DOHH2 (cell line): ENCODE measurements around the gene FRYL.

ENCODE experiments used
- H3F3A ChIP-seq: fragments of 200-600 bp; sonication (generic), shearing (Covaris generic); 2 replicates; pipeline ENCODE4 v1.6.0; 2016; ENCODE audit warnings: antibody characterized with exemption, mild to moderate bottlenecking; ENCODE audit not compliant: control insufficient read depth, insufficient read depth
- H3K27ac ChIP-seq: fragments of 200-600 bp; sonication (generic); 2 replicates; pipeline ENCODE4 v1.5.1; 2014; ENCODE audit warnings: low read depth, mild to moderate bottlenecking, low read length, moderate library complexity
- H3K27me3 ChIP-seq: fragments of 200-600 bp; sonication (generic); 2 replicates; pipeline ENCODE4 v1.6.1; 2014; ENCODE audit warnings: mild to moderate bottlenecking, low read length, mixed read lengths; ENCODE audit not compliant: control insufficient read depth
- H3K36me3 ChIP-seq: fragments of 200-600 bp; sonication (generic); 2 replicates; pipeline ENCODE4 v1.6.1; 2014; ENCODE audit warnings: mild to moderate bottlenecking, low read length, moderate library complexity, mixed read lengths; ENCODE audit not compliant: control insufficient read depth
- H3K4me1 ChIP-seq: fragments of 200-600 bp; sonication (generic); 2 replicates; pipeline ENCODE4 v1.6.1; 2014; ENCODE audit warnings: mild to moderate bottlenecking, low read length, mixed read lengths; ENCODE audit not compliant: control insufficient read depth
- H3K4me2 ChIP-seq: fragments of 200-600 bp; sonication (generic); 2 replicates; pipeline ENCODE4 v1.6.0; 2014; ENCODE audit warnings: mild to moderate bottlenecking, low read length, moderate library complexity
- H3K4me3 ChIP-seq: fragments of 200-600 bp; sonication (generic); 2 replicates; pipeline ENCODE4 v1.5.1; 2014; ENCODE audit warnings: mild to moderate bottlenecking, low read length, mixed read lengths
- H3K79me2 ChIP-seq: fragments of 200-600 bp; sonication (generic); 2 replicates; pipeline ENCODE4 v1.6.1; 2014; ENCODE audit warnings: mild to moderate bottlenecking, low read length, mixed read lengths; ENCODE audit not compliant: control insufficient read depth
- H3K9me2 ChIP-seq: fragments of 200-600 bp; sonication (generic); replicated peaks from 2 replicates; pipeline ENCODE4 v1.6.1; 2014; ENCODE audit warnings: mild to moderate bottlenecking, low read length, mixed read lengths; ENCODE audit not compliant: control insufficient read depth
- H3K9me3 ChIP-seq: fragments of 200-600 bp; sonication (generic); 2 replicates; pipeline ENCODE4 v1.6.1; 2014; ENCODE audit warnings: antibody characterized with exemption, low read length, mixed read lengths; ENCODE audit not compliant: control insufficient read depth, insufficient read depth
- H4K20me1 ChIP-seq: fragments of 200-600 bp; sonication (generic); 2 replicates; pipeline ENCODE4 v1.6.0; 2014; ENCODE audit warnings: low read depth, mild to moderate bottlenecking, antibody characterized with exemption, low read length, moderate library complexity; ENCODE audit not compliant: control insufficient read depth, insufficient read depth
- CTCF ChIP-seq: fragments of 200-600 bp; sonication (generic); IDR thresholded peaks from one replicate; pipeline ENCODE4 v1.5.1; 2014; ENCODE audit warnings: antibody characterized with exemption, mild to moderate bottlenecking, low read depth, low read length; ENCODE audit not compliant: poor library complexity, severe bottlenecking
- EZH2phosphoT487 ChIP-seq: fragments of 200-600 bp; sonication (generic); IDR thresholded peaks from 2 replicates; pipeline ENCODE4 v1.6.1; 2017; ENCODE audit warnings: borderline replicate concordance, mild to moderate bottlenecking, antibody characterized with exemption, low read length, moderate library complexity, mixed read lengths

Gene FRYL

GRCh38 chr4:48670587-48670986 lies 109.5 kb downstream of the FRYL start:
- H3K27ac ChIP-seq, result no peak overlapping the region
- H3K4me1 ChIP-seq, result no peaks in the 10 kb centered on the region
- H4K20me1 ChIP-seq, result no peaks in the 10 kb centered on the region
- TF ChIP-seq EZH2phosphoT487 (no peak), CTCF (no peak)
- no peak overlapping the region for H3K4me3 ChIP-seq
- H3K9me2 ChIP-seq, result no peaks in the 10 kb centered on the region
- no peaks in the 10 kb centered on the region for H3F3A ChIP-seq
- no peak overlapping the region for H3K4me2 ChIP-seq
- H3K79me2 ChIP-seq, result peaks cover 23% of the 10 kb centered on the region
- H3K9me3 ChIP-seq, result no peaks in the 10 kb centered on the region
- H3K36me3 ChIP-seq, result peaks cover 6% of the 10 kb centered on the region; the same call in 1 of the 2 replicates
- no peaks in the 10 kb centered on the region for H3K27me3 ChIP-seq

GRCh38 chr4:48669086-48669485 lies 111.0 kb downstream of the FRYL start:
- H3K27ac ChIP-seq, result no peak overlapping the region
- no peaks in the 10 kb centered on the region for H3K27me3 ChIP-seq
- no peaks in the 10 kb centered on the region for H4K20me1 ChIP-seq
- no peaks in the 10 kb centered on the region for H3K9me2 ChIP-seq
- peaks cover 29% of the 10 kb centered on the region for H3K79me2 ChIP-seq
- H3K4me2 ChIP-seq, result no peak overlapping the region
- H3F3A ChIP-seq, result no peaks in the 10 kb centered on the region
- no peak overlapping the region for H3K4me3 ChIP-seq
- H3K9me3 ChIP-seq, result no peaks in the 10 kb centered on the region
- peaks cover 6% of the 10 kb centered on the region; the same call in 1 of the 2 replicates for H3K36me3 ChIP-seq
- TF ChIP-seq EZH2phosphoT487 (no peak), CTCF (no peak)
- no peaks in the 10 kb centered on the region for H3K4me1 ChIP-seq

GRCh38 chr4:48668254-48669017 lies 111.6 kb downstream of the FRYL start:
- Histone ChIP-seq H3K36me3 (peaks cover 6% of the 10 kb centered on the region; the same call in 1 of the 2 replicates), H4K20me1 (no peaks in the 10 kb centered on the region), H3K4me2 (no peak overlapping the region), H3K27ac (no peak overlapping the region), H3F3A (no peaks in the 10 kb centered on the region), H3K27me3 (no peaks in the 10 kb centered on the region), H3K4me3 (no peak overlapping the region), H3K4me1 (no peaks in the 10 kb centered on the region), H3K9me2 (no peaks in the 10 kb centered on the region), H3K79me2 (peaks cover 34% of the 10 kb centered on the region), H3K9me3 (no peaks in the 10 kb centered on the region)
- no peak for TF ChIP-seq EZH2phosphoT487

GRCh38 chr4:48667148-48667547 lies 112.9 kb downstream of the FRYL start:
- Histone ChIP-seq H3K27me3 (no peaks in the 10 kb centered on the region), H3K4me3 (no peak overlapping the region), H4K20me1 (no peaks in the 10 kb centered on the region), H3K79me2 (peaks cover 27% of the 10 kb centered on the region), H3K27ac (no peak overlapping the region), H3K9me2 (no peaks in the 10 kb centered on the region), H3F3A (no peaks in the 10 kb centered on the region), H3K36me3 (peaks cover 6% of the 10 kb centered on the region; the same call in 1 of the 2 replicates), H3K9me3 (no peaks in the 10 kb centered on the region), H3K4me1 (no peaks in the 10 kb centered on the region), H3K4me2 (no peak overlapping the region)
- TF ChIP-seq CTCF (no peak), EZH2phosphoT487 (no peak)
